Measurements from ENCODE around the gene CHML. TPM values are rescaled to one million over a fixed set of nuclear protein-coding genes. Genes with fewer than 3 reads are reported as not detected.

Gene CHML
- total and polyA plus RNA-seq, 2 of the 8 experiments (the other 6 are each of a cell fraction or from before 2014, with no cell fraction given): 11.5 to 82.4 TPM

DNA sequence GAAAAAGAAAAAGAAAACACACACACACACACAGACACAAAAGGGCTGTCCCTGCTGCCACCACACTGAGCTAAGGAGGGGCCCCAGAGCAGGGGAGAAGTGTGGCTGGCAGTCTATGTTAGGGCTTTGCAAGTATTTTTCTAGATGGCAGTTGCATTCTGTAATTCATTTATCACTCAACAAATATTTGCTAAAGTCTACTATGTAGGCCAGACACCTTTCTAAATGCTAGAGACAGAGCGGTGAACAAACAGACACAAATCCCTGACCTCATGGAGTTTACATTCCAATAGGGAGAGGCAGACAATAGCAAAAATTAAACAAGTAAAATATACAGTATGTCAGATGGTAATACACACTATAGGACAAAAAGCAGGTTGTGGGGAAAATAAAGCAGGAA, 32.1 kb upstream of the CHML start:
- H4K91ac ChIP-seq (replicated peaks; ENCODE audit: insufficient read length, low read length): no peak overlapping the region
- H2BK120ac ChIP-seq (replicated peaks; ENCODE audit: low read depth, low read length): no peak overlapping the region
- no peak overlapping the region for H4K8ac ChIP-seq (ENCODE audit: extremely low read depth, insufficient read depth, low read length)
- no peak overlapping the region for H3K23ac ChIP-seq (ENCODE audit: insufficient read length)
- no peaks in the 10 kb centered on the region for H3K23me2 ChIP-seq (ENCODE audit: low read depth, low read length)
- H4K5ac ChIP-seq (ENCODE audit: insufficient read length, low read depth, low read length): no peak overlapping the region
- H3K4me2 ChIP-seq (ENCODE audit: insufficient read depth in 1 of 2, low read depth in 2 of 2, low read length in 2 of 2): no peak overlapping the region
- H2BK12ac ChIP-seq (ENCODE audit: low read depth, low read length): no peak overlapping the region
- no peaks in the 10 kb centered on the region for H3K4me1 ChIP-seq (replicated peaks in 1 of 4; ENCODE audit: control insufficient read depth in 3 of 4, insufficient read depth in 4 of 4, low read length in 3 of 4)
- no peak overlapping the region for H3K18ac ChIP-seq (ENCODE audit: extremely low read depth, low read length)
- 100% methylated on average over 1 of the region's 1 CpG; no CpG with 5 or more reads in 1 of the 2 experiments for WGBS, 2 experiments (ENCODE audit: extremely low coverage in 1 of 2, insufficient coverage in 1 of 2, insufficient read length in 1 of 2, insufficient replicate concordance in 2 of 2, low coverage in 1 of 2, low lambda C conversion rate in 2 of 2, missing lambda C conversion rate in 1 of 2)
- no peak overlapping the region for H2AFZ ChIP-seq (ENCODE audit: low read length)
- H2BK15ac ChIP-seq (ENCODE audit: low read length): no peak overlapping the region
- H3K9me3 ChIP-seq (ENCODE audit: insufficient read depth in 2 of 2, low read depth in 1 of 2, low read length in 1 of 2): no peaks in the 10 kb centered on the region
- no peaks in the 10 kb centered on the region for H3K79me2 ChIP-seq (ENCODE audit: control insufficient read depth in 1 of 2, insufficient read depth in 2 of 2, low read length in 2 of 2)
- H3K56ac ChIP-seq (replicated peaks; ENCODE audit: insufficient read length, low read depth, low read length): no peak overlapping the region
- H3K4me3 ChIP-seq (ENCODE audit: extremely low read depth in 1 of 4, insufficient read depth in 2 of 4, low read depth in 3 of 4, low read length in 4 of 4): no peak overlapping the region
- H3K79me1 ChIP-seq (ENCODE audit: low read depth, low read length): no peaks in the 10 kb centered on the region
- no peak overlapping the region for H2BK20ac ChIP-seq (ENCODE audit: low read length)
- H2BK5ac ChIP-seq (ENCODE audit: low read depth, low read length): no peak overlapping the region
- H3K36me3 ChIP-seq (ENCODE audit: control insufficient read depth in 2 of 4, insufficient read depth in 4 of 4, low read length in 3 of 4): no peaks in the 10 kb centered on the region
- POLR2A ChIA-PET (ENCODE audit: partially characterized antibody): no interaction called here
- FAIRE-seq (no peak), DNase-seq (ENCODE audit: low read depth in 1 of 2, low spot score in 2 of 2) (no peak)
- H4K20me1 ChIP-seq (replicated peaks in 1 of 2; ENCODE audit: control insufficient read depth in 1 of 2, insufficient read depth in 2 of 2, low read length in 2 of 2): peaks cover 0 to 2% of the 10 kb centered on the region in 2 experiments
- H3K14ac ChIP-seq (ENCODE audit: insufficient read length): no peak overlapping the region
- no peak for TF ChIP-seq NRF1 (IDR thresholded peaks at IDR 0.05; ENCODE audit: low read depth, low read length)
- no peak for TF ChIP-seq KDM5A (IDR thresholded peaks at IDR 0.05; ENCODE audit: low read length)
- TF ChIP-seq HDAC6 (IDR thresholded peaks at IDR 0.05; ENCODE audit: low read depth, low read length): no peak
- no peak for TF ChIP-seq SUZ12 (IDR thresholded peaks at IDR 0.05; ENCODE audit: low read length)
- no peak for TF ChIP-seq CREB1 (IDR thresholded peaks at IDR 0.05)
- TF ChIP-seq, protein P1, sequence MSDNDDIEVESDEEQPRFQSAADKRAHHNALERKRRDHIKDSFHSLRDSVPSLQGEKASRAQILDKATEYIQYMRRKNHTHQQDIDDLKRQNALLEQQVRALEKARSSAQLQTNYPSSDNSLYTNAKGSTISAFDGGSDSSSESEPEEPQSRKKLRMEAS (IDR thresholded peaks at IDR 0.05): no peak
- no peak for TF ChIP-seq CBX5 (IDR thresholded peaks at IDR 0.05; ENCODE audit: low read depth, low read length)
- no peak for TF ChIP-seq SIRT6 (IDR thresholded peaks at IDR 0.05; ENCODE audit: low read length)
- no peak for TF ChIP-seq TAF7 (optimal IDR thresholded peaks at IDR 0.05; ENCODE audit: borderline replicate concordance, low read depth, low read length)
- no peak for TF ChIP-seq KDM1A (IDR thresholded peaks at IDR 0.05; ENCODE audit: borderline replicate concordance, low read length)
- TF ChIP-seq BCL11A (IDR thresholded peaks at IDR 0.05; ENCODE audit: low read depth in 2 of 2, low read length in 2 of 2): no peak
- no peak for TF ChIP-seq YY1 (IDR thresholded peaks at IDR 0.05; ENCODE audit: low read depth, low read length)
- no peak overlapping the region for H3K27ac ChIP-seq (ENCODE audit: low read depth, low read length)
- H3K27me3 ChIP-seq (replicated peaks in 1 of 4; ENCODE audit: control insufficient read depth in 3 of 4, extremely low read depth in 1 of 4, insufficient read depth in 3 of 4, low read length in 3 of 4): no peaks in the 10 kb centered on the region
- no peak overlapping the region for H3K9ac ChIP-seq (replicated peaks in 1 of 4; ENCODE audit: extremely low read depth in 1 of 4, low read depth in 3 of 4, low read length in 3 of 4)
- CTCF ChIA-PET (ENCODE audit: partially characterized antibody): no interaction called here
- H3K4ac ChIP-seq (replicated peaks; ENCODE audit: insufficient read length, low read depth, low read length): no peak overlapping the region
- no peak overlapping the region for H2AK5ac ChIP-seq (ENCODE audit: low read depth, low read length)

Measured in H1 (cell line).